ENCODE measurements around the gene ADIPOR2.

ADIPOR2 gene

GRCh38 chr12:1819050-1819449 is 128.2 kb downstream of the ADIPOR2 start:
- H3K4me1 ChIP-seq (ENCODE audit: control insufficient read depth in 2 of 2, insufficient read depth in 2 of 2, low read length in 2 of 2), result no peaks in the 10 kb centered on the region
- no peak overlapping the region for H3K27ac ChIP-seq (ENCODE audit: low read depth in 2 of 2, low read length in 2 of 2)
- H3K36me3 ChIP-seq (ENCODE audit: control insufficient read depth in 2 of 2, insufficient read depth in 2 of 2, low read length in 2 of 2), result no peaks in the 10 kb centered on the region
- H3K9ac ChIP-seq (ENCODE audit: low read depth in 1 of 2, low read length in 2 of 2), result no peak overlapping the region
- H3K9me3 ChIP-seq (ENCODE audit: control insufficient read depth in 2 of 2, low read length in 2 of 2), result no peaks in the 10 kb centered on the region
- peaks cover 21 to 30% of the 10 kb centered on the region in 2 donors for H3K27me3 ChIP-seq (ENCODE audit: control insufficient read depth in 2 of 2, insufficient read depth in 2 of 2, low read length in 2 of 2)
- H3K4me3 ChIP-seq (ENCODE audit: low read length in 2 of 2), result no peak overlapping the region

- Histone ChIP-seq H3K36me3 (ENCODE audit: control insufficient read depth in 2 of 2, insufficient read depth in 2 of 2, low read length in 2 of 2) (no peaks in the 10 kb centered on the region), H3K9me3 (ENCODE audit: control insufficient read depth in 2 of 2, low read length in 2 of 2) (no peaks in the 10 kb centered on the region), H3K9ac (ENCODE audit: low read depth in 1 of 2, low read length in 2 of 2) (no peak overlapping the region), H3K4me3 (ENCODE audit: low read length in 2 of 2) (no peak overlapping the region), H3K27me3 (ENCODE audit: control insufficient read depth in 2 of 2, insufficient read depth in 2 of 2, low read length in 2 of 2) (peaks cover 21 to 30% of the 10 kb centered on the region in 2 donors), H3K4me1 (ENCODE audit: control insufficient read depth in 2 of 2, insufficient read depth in 2 of 2, low read length in 2 of 2) (no peaks in the 10 kb centered on the region), H3K27ac (ENCODE audit: low read depth in 2 of 2, low read length in 2 of 2) (no peak overlapping the region)
Observed at GRCh38 chr12:1819571-1819970, 128.7 kb downstream of the ADIPOR2 start.

GRCh38 chr12:1820191-1820895 is 129.5 kb downstream of the ADIPOR2 start, which contains the start of gene LRTM2:
LRTM2 (plus strand) TSS chr12:1820565; CDS start chr12:1828149, 7,584 bp downstream.
- no peaks in the 10 kb centered on the region for H3K36me3 ChIP-seq (ENCODE audit: control insufficient read depth in 2 of 2, insufficient read depth in 2 of 2, low read length in 2 of 2)
- H3K9ac ChIP-seq (ENCODE audit: low read depth in 1 of 2, low read length in 2 of 2), result no peak within 1 kb of the TSS
- no peak within 1 kb of the TSS for H3K4me3 ChIP-seq (ENCODE audit: low read length in 2 of 2)
- H3K4me1 ChIP-seq (ENCODE audit: control insufficient read depth in 2 of 2, insufficient read depth in 2 of 2, low read length in 2 of 2), result no peaks in the 10 kb centered on the region
- H3K27ac ChIP-seq (ENCODE audit: low read depth in 2 of 2, low read length in 2 of 2), result no peak within 1 kb of the TSS
- no peaks in the 10 kb centered on the region for H3K9me3 ChIP-seq (ENCODE audit: control insufficient read depth in 2 of 2, low read length in 2 of 2)
- peaks cover 21 to 30% of the 10 kb centered on the region in 2 donors for H3K27me3 ChIP-seq (ENCODE audit: control insufficient read depth in 2 of 2, insufficient read depth in 2 of 2, low read length in 2 of 2)

GRCh38 chr12:1820896-1821291 is 130.0 kb downstream of the ADIPOR2 start:
- H3K27ac ChIP-seq (ENCODE audit: low read depth in 2 of 2, low read length in 2 of 2), result no peak overlapping the region
- peaks cover 21 to 30% of the 10 kb centered on the region in 2 donors for H3K27me3 ChIP-seq (ENCODE audit: control insufficient read depth in 2 of 2, insufficient read depth in 2 of 2, low read length in 2 of 2)
- H3K9ac ChIP-seq (ENCODE audit: low read depth in 1 of 2, low read length in 2 of 2), result no peak overlapping the region
- H3K36me3 ChIP-seq (ENCODE audit: control insufficient read depth in 2 of 2, insufficient read depth in 2 of 2, low read length in 2 of 2), result no peaks in the 10 kb centered on the region
- H3K9me3 ChIP-seq (ENCODE audit: control insufficient read depth in 2 of 2, low read length in 2 of 2), result no peaks in the 10 kb centered on the region
- no peaks in the 10 kb centered on the region for H3K4me1 ChIP-seq (ENCODE audit: control insufficient read depth in 2 of 2, insufficient read depth in 2 of 2, low read length in 2 of 2)
- H3K4me3 ChIP-seq (ENCODE audit: low read length in 2 of 2), result no peak overlapping the region

GRCh38 chr12:1821805-1822204 is 130.9 kb downstream of the ADIPOR2 start:
- Histone ChIP-seq H3K27me3 (ENCODE audit: control insufficient read depth in 2 of 2, insufficient read depth in 2 of 2, low read length in 2 of 2) (peaks cover 20 to 30% of the 10 kb centered on the region in 2 donors), H3K27ac (ENCODE audit: low read depth in 2 of 2, low read length in 2 of 2) (no peak overlapping the region), H3K4me1 (ENCODE audit: control insufficient read depth in 2 of 2, insufficient read depth in 2 of 2, low read length in 2 of 2) (no peaks in the 10 kb centered on the region), H3K9ac (ENCODE audit: low read depth in 1 of 2, low read length in 2 of 2) (no peak overlapping the region), H3K4me3 (ENCODE audit: low read length in 2 of 2) (no peak overlapping the region), H3K36me3 (ENCODE audit: control insufficient read depth in 2 of 2, insufficient read depth in 2 of 2, low read length in 2 of 2) (no peaks in the 10 kb centered on the region), H3K9me3 (ENCODE audit: control insufficient read depth in 2 of 2, low read length in 2 of 2) (no peaks in the 10 kb centered on the region)

- Histone ChIP-seq H3K27me3 (ENCODE audit: control insufficient read depth in 2 of 2, insufficient read depth in 2 of 2, low read length in 2 of 2) (peaks cover 20 to 30% of the 10 kb centered on the region in 2 donors), H3K4me3 (ENCODE audit: low read length in 2 of 2) (no peak overlapping the region)
Observed at GRCh38 chr12:1822699-1823098, 131.8 kb downstream of the ADIPOR2 start.

GRCh38 chr12:1823237-1823636 is 132.4 kb downstream of the ADIPOR2 start:
- peaks cover 20 to 30% of the 10 kb centered on the region in 2 donors for H3K27me3 ChIP-seq (ENCODE audit: control insufficient read depth in 2 of 2, insufficient read depth in 2 of 2, low read length in 2 of 2)
- H3K4me3 ChIP-seq (ENCODE audit: low read length in 2 of 2), result no peak overlapping the region
- H3K36me3 ChIP-seq (ENCODE audit: control insufficient read depth in 2 of 2, insufficient read depth in 2 of 2, low read length in 2 of 2), result no peaks in the 10 kb centered on the region
- no peak overlapping the region for H3K27ac ChIP-seq (ENCODE audit: low read depth in 2 of 2, low read length in 2 of 2)
- no peaks in the 10 kb centered on the region for H3K9me3 ChIP-seq (ENCODE audit: control insufficient read depth in 2 of 2, low read length in 2 of 2)
- no peaks in the 10 kb centered on the region for H3K4me1 ChIP-seq (ENCODE audit: control insufficient read depth in 2 of 2, insufficient read depth in 2 of 2, low read length in 2 of 2)
- no peak overlapping the region for H3K9ac ChIP-seq (ENCODE audit: low read depth in 1 of 2, low read length in 2 of 2)

More at GRCh38 chr12:1822699-1823098, 131.8 kb downstream of the ADIPOR2 start:
- H3K9me3 ChIP-seq (ENCODE audit: control insufficient read depth in 2 of 2, low read length in 2 of 2), result no peaks in the 10 kb centered on the region
- no peaks in the 10 kb centered on the region for H3K36me3 ChIP-seq (ENCODE audit: control insufficient read depth in 2 of 2, insufficient read depth in 2 of 2, low read length in 2 of 2)
- no peak overlapping the region for H3K9ac ChIP-seq (ENCODE audit: low read depth in 1 of 2, low read length in 2 of 2)
- H3K27ac ChIP-seq (ENCODE audit: low read depth in 2 of 2, low read length in 2 of 2), result no peak overlapping the region
- H3K4me1 ChIP-seq (ENCODE audit: control insufficient read depth in 2 of 2, insufficient read depth in 2 of 2, low read length in 2 of 2), result no peaks in the 10 kb centered on the region

- H3K9ac ChIP-seq (ENCODE audit: low read depth in 1 of 2, low read length in 2 of 2), result no peak overlapping the region
- no peaks in the 10 kb centered on the region for H3K9me3 ChIP-seq (ENCODE audit: control insufficient read depth in 2 of 2, low read length in 2 of 2)
- no peaks in the 10 kb centered on the region for H3K4me1 ChIP-seq (ENCODE audit: control insufficient read depth in 2 of 2, insufficient read depth in 2 of 2, low read length in 2 of 2)
- no peak overlapping the region for H3K27ac ChIP-seq (ENCODE audit: low read depth in 2 of 2, low read length in 2 of 2)
- peaks cover 10 to 15% of the 10 kb centered on the region in 2 donors for H3K27me3 ChIP-seq (ENCODE audit: control insufficient read depth in 2 of 2, insufficient read depth in 2 of 2, low read length in 2 of 2)
- no peaks in the 10 kb centered on the region for H3K36me3 ChIP-seq (ENCODE audit: control insufficient read depth in 2 of 2, insufficient read depth in 2 of 2, low read length in 2 of 2)
- no peak overlapping the region for H3K4me3 ChIP-seq (ENCODE audit: low read length in 2 of 2)
Observed at GRCh38 chr12:1825382-1826102, 134.7 kb downstream of the ADIPOR2 start.

GRCh38 chr12:1826401-1826800 is 135.5 kb downstream of the ADIPOR2 start:
- H3K27me3 ChIP-seq (ENCODE audit: control insufficient read depth in 2 of 2, insufficient read depth in 2 of 2, low read length in 2 of 2), result peaks cover 9 to 10% of the 10 kb centered on the region in 2 donors
- no peaks in the 10 kb centered on the region for H3K36me3 ChIP-seq (ENCODE audit: control insufficient read depth in 2 of 2, insufficient read depth in 2 of 2, low read length in 2 of 2)
- no peak overlapping the region for H3K4me3 ChIP-seq (ENCODE audit: low read length in 2 of 2)
- no peaks in the 10 kb centered on the region for H3K4me1 ChIP-seq (ENCODE audit: control insufficient read depth in 2 of 2, insufficient read depth in 2 of 2, low read length in 2 of 2)
- H3K9ac ChIP-seq (ENCODE audit: low read depth in 1 of 2, low read length in 2 of 2), result no peak overlapping the region
- no peaks in the 10 kb centered on the region for H3K9me3 ChIP-seq (ENCODE audit: control insufficient read depth in 2 of 2, low read length in 2 of 2)
- H3K27ac ChIP-seq (ENCODE audit: low read depth in 2 of 2, low read length in 2 of 2), result no peak overlapping the region
